ENCODE data around the gene HBE1. TPM values are rescaled to one million over a fixed set of nuclear protein-coding genes. Genes with fewer than 3 reads are reported as not detected.

The HBE1 gene
- polyA plus RNA-seq, 3 donors, result not detected

- no peak overlapping the region for H3K9ac ChIP-seq (ENCODE audit: insufficient read depth, low read length, poor library complexity, severe bottlenecking)
- H3K27ac Mint-ChIP-seq, result no peak overlapping the region
- 100% methylated on average over 1 of the region's 4 CpGs for WGBS (ENCODE audit: insufficient coverage)
- H3K4me1 ChIP-seq (ENCODE audit: control insufficient read depth in 1 of 2, insufficient read depth in 2 of 2, low read length in 2 of 2), result no peaks in the 10 kb centered on the region
- H3K4me1 Mint-ChIP-seq, result no peaks in the 10 kb centered on the region
- H3K4me3 ChIP-seq (replicated peaks in 1 of 3; ENCODE audit: low read depth in 2 of 3, low read length in 3 of 3), result no peak overlapping the region
- no peaks in the 10 kb centered on the region for H3K9me3 ChIP-seq (replicated peaks in 1 of 2; ENCODE audit: control insufficient read depth in 1 of 2, insufficient read depth in 1 of 2, low read length in 2 of 2)
- no peak overlapping the region for H3K27ac ChIP-seq (ENCODE audit: low read depth in 1 of 2, low read length in 2 of 2)
- no peaks in the 10 kb centered on the region for H3K27me3 Mint-ChIP-seq (ENCODE audit: low read depth in 3 of 3)
- H3K4me2 ChIP-seq (replicated peaks; ENCODE audit: extremely low read depth, low read length, poor library complexity, severe bottlenecking), result no peak overlapping the region
- no peaks in the 10 kb centered on the region for H4K20me1 ChIP-seq (ENCODE audit: insufficient read depth, low read length)
- no peak overlapping the region for H2AFZ ChIP-seq (ENCODE audit: insufficient read depth, low read depth, low read length, poor library complexity, severe bottlenecking)
- no peaks in the 10 kb centered on the region for H3K36me3 ChIP-seq (replicated peaks in 1 of 2; ENCODE audit: control insufficient read depth in 1 of 2, insufficient read depth in 2 of 2, low read length in 2 of 2)
- H3K4me3 Mint-ChIP-seq, result no peak overlapping the region
- intact Hi-C loops (cut with micrococcal nuclease), result no loop called here
- DNase-seq, result no peak
- H3K36me3 Mint-ChIP-seq, result no peaks in the 10 kb centered on the region
- no peaks in the 10 kb centered on the region for H3K27me3 ChIP-seq (ENCODE audit: control insufficient read depth in 2 of 2, insufficient read depth in 2 of 2, low read length in 2 of 2)
- TF ChIP-seq CTCF (IDR thresholded peaks at IDR 0.05), result no peak
- H3K9me3 Mint-ChIP-seq, result peaks cover 0 to 2% (median 0%) of the 10 kb centered on the region in 7 donors
- H3K79me2 ChIP-seq (ENCODE audit: insufficient read depth, low read length), result no peaks in the 10 kb centered on the region
These were observed 2.8 kb upstream of the HBE1 start for GRCh38 chr11:5272395-5273017.

GRCh38 chr11:5267033-5267563 lies 2.6 kb downstream of the HBE1 start:
- Histone ChIP-seq H3K4me1 (ENCODE audit: control insufficient read depth in 1 of 2, insufficient read depth in 2 of 2, low read length in 2 of 2) (no peaks in the 10 kb centered on the region), H3K9ac (ENCODE audit: insufficient read depth, low read length, poor library complexity, severe bottlenecking) (no peak overlapping the region), H4K20me1 (ENCODE audit: insufficient read depth, low read length) (no peaks in the 10 kb centered on the region), H3K79me2 (ENCODE audit: insufficient read depth, low read length) (no peaks in the 10 kb centered on the region), H3K9me3 (replicated peaks in 1 of 2; ENCODE audit: control insufficient read depth in 1 of 2, insufficient read depth in 1 of 2, low read length in 2 of 2) (no peaks in the 10 kb centered on the region), H3K4me3 (replicated peaks in 1 of 3; ENCODE audit: low read depth in 2 of 3, low read length in 3 of 3) (no peak overlapping the region), H3K4me2 (replicated peaks; ENCODE audit: extremely low read depth, low read length, poor library complexity, severe bottlenecking) (no peak overlapping the region), H3K36me3 (replicated peaks in 1 of 2; ENCODE audit: control insufficient read depth in 1 of 2, insufficient read depth in 2 of 2, low read length in 2 of 2) (no peaks in the 10 kb centered on the region), H3K27me3 (ENCODE audit: control insufficient read depth in 2 of 2, insufficient read depth in 2 of 2, low read length in 2 of 2) (no peaks in the 10 kb centered on the region), H2AFZ (ENCODE audit: insufficient read depth, low read depth, low read length, poor library complexity, severe bottlenecking) (no peak overlapping the region), H3K27ac (ENCODE audit: low read depth in 1 of 2, low read length in 2 of 2) (no peak overlapping the region)
- intact Hi-C loops (cut with micrococcal nuclease), result no loop called here
- H3K9me3 Mint-ChIP-seq, result peaks cover 0 to 6% (median 2%) of the 10 kb centered on the region in 7 donors
- no peaks in the 10 kb centered on the region for H3K4me1 Mint-ChIP-seq
- 100% methylated on average over 2 of the region's 2 CpGs for WGBS (ENCODE audit: insufficient coverage)
- no peaks in the 10 kb centered on the region for H3K36me3 Mint-ChIP-seq
- H3K27ac Mint-ChIP-seq, result no peak overlapping the region
- no peak overlapping the region for H3K4me3 Mint-ChIP-seq
- no peak for DNase-seq
- TF ChIP-seq CTCF (IDR thresholded peaks at IDR 0.05), result no peak
- H3K27me3 Mint-ChIP-seq (ENCODE audit: low read depth in 3 of 3), result no peaks in the 10 kb centered on the region
